ENCODE measurements around the gene IFI27.
A peak's percentile ranks its signal among the peaks of the same experiment; 100 is the strongest.

IFI27 gene

DNA sequence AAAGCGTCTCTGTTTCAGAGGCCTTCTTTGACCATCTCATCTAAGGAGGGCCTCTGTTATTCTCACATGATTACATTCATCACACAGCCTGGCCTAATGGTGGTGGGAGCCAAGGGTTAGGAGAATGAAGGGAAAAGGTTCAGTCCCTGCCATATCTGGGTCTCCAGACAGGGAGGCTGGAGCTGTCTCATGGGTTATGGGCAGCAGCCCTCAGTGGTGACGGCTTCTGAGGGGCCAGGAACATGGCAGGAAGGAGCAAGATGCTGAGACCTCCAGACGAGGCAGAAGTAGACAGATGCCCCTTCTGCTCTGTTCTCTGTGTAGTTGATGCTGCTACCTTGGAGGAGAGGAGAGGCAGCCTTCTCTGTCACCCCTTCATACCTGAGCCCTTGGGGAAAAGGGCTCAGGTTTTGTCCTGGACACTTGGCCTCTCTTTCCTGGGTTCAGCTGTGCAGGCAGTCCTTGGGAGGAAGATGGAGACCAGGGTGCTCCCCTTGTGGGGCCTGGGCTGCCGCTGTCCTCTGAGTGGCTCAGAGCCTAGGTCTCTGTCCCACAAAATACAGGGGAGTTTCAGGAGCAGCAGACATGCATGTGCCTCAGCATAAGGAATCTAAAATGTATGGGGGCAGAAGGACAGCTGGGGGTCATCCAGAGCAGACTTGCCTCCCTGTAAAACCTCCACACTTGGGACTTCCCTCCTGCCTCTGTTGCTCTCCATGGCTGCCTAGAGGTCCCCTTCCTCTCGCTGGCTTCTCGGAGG, 15.3 kb downstream of the IFI27 start:
- no peak for DNase-seq (ENCODE audit: low spot score)

DNA sequence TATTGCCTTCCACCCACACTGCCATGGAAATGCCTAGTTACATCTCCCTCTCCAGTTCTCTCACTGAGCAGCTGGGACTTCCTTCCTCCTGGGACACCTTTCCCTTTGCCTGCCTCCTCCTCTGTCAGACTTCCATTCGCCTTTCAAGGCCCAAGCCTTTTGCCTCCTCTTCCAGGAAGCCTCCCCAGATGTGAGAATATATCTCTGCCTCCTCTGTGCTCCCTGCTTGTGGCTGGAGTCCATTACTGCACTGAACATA, 15.8 kb downstream of the IFI27 start:
- DNase-seq (ENCODE audit: low spot score) = no peak

DNA sequence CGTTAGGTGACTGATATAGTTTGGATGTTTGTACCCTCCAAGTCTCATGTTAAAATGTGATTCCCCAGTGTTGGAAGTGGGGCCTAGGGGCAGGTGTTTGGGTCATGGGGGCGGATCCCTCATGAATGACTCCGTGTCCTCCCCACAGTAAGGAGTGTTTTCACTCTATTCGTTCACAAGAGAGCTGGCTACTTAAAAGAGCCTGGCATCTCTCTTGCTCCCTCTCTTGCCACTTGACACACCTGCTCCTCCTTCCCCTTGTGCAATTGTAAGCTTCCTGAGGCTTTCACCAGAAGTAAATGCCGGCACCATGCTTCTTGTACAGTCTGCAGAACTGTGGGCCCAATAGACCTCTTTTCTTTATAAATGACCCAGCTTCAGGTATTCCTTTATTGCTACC, 16.3 kb downstream of the IFI27 start:
- DNase-seq (ENCODE audit: low spot score) = no peak

DNA sequence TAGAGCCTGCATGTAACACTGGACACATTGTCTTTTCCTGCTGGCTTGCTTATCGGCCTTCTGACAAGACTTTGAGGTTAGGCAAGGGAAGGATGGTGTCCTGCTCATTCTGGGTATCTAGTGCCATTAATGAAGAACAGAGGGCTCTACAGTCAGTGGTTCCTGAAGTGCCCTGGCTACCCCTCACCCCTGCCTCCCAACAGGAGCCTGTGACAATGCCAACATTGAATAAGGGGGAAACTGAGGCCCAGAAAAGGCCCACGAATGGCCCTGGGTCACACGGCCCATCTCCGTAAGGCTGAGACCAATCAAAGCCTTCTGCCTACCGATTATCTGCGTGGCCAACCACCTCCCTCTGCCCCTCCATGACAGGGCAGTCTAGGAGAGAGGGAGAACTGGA, 16.8 kb downstream of the IFI27 start:
- no peak for DNase-seq (ENCODE audit: low spot score)

DNA sequence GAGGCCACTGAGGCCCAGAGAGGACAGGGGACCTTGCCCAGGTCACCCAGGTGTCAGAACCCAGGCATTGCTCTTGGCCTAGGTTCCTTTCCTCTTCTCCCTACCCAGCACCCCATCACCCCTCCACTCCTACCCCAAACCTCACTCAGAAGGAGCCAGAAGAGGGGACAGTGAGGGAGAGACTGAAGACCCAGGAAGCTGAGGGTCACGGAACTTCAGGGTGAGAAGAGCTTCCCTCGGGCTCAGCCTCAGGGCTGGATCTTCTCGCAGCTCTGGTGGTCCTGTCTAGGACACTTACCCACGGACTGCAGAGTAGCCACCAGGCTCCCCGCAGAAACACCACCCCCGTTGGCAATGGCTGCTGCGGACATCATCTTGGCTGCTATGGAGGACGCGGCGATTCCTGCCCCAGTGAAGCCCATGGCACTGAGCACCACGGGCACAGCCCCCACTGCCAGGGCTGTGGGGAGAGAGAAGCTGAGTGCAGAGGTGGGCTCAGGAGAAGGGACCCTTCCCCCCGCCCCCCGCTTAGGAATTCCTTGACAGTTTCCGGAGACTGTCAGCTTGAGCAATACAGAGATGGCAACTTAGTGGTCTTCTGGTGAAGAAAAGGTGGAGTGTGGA, 17.8 kb downstream of the IFI27 start:
- no peak for DNase-seq (ENCODE audit: low spot score)

DNA sequence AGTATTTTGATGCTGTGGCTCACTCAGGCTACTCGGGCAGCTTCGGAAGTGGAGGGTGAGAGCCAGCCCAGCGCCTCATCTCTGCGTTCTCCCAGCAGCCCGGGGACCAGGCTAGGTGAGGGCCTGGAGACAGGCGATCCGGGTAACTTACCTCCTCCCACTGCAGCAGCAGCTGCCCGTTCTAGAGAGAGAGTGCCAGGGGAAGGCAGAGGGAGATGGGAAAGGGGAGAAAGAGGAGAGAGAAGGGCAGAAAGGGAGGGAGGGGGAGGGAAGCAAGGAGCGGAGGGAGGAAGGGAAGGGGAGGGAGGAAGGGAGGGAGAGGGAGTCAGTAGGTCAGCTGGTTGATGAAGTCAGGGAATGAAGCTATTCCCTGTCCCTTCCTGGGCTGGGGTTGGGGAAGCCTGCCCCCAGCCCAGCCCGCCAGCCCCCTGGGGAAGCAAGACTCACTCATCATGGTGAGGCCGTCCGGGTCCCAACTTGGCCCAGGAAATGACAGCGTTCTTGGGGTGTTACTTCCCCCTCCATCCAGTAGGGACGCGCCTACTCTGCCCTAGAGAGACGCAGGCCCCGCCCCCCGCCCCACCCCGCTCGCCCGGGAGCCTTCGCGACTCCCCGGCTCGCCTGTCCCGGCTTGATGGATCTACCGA, 18.7 kb downstream of the IFI27 start, which contains the start of gene IFI27L2:
TSS of gene IFI27L2 (minus strand) at position 494 of the 647 bp plus-strand sequence. CDS start at position 454, 40 bp downstream.
- peak; percentile 88 for DNase-seq (ENCODE audit: low spot score)

DNA sequence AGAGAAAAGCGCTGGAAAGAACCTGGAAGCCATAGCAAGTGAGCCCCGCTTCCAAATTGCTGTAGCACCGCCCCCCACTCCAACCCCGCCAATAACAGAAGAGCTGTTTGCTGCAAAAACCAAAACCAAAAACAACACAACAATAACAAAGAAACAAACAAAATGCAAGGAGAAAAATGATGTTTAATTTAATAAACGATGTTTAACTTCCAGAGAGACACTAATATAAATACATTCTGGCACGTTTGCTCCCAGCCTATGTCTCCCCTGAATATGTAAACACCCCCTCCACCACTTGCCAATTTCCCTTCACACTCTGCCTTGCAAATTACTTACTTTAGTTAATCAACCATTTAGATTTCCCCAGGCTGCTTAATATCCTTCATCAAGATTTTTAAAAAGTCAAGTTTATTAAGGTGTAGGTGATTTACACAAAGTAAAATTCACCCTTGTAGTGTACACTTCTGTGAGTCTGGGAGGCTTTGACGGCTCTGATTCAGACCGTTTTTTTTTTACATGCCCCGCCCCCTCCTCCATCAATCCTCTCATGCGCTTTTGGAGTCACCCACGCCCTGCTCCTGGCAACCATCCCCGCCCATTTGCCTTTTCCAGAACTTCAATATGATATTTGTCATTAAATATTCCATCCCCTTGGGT, 19.4 kb downstream of the IFI27 start:
- DNase-seq (ENCODE audit: low spot score) = peak; percentile 82

DNA sequence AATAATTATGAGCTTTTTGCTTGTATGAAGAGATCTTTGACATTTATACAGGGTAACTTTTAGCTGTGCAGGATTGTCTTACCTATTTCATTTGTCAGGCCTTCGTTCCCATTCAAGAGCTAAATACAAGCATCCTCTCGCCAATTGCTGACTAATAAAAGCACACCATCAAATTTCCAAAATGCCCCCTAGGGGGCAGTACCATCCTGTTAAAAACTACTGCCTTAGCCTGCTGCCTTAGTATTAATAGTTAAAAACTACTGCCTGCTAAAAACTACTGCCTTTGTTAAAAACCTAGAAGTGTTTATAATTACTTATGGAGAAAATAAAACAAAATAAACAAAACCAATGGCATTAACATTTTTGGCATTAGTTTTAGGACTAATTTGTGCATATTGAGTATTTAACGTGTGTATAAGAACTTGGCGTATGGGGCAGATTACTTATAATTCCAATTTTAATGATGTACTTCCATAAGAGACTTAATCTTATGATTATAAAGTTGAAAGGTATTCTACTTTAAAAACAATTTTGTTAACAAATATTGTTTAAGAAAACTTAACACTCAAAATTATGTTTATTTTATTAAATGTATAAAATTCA, 21.9 kb downstream of the IFI27 start:
- DNase-seq (ENCODE audit: low spot score) = peak; percentile 84

DNA sequence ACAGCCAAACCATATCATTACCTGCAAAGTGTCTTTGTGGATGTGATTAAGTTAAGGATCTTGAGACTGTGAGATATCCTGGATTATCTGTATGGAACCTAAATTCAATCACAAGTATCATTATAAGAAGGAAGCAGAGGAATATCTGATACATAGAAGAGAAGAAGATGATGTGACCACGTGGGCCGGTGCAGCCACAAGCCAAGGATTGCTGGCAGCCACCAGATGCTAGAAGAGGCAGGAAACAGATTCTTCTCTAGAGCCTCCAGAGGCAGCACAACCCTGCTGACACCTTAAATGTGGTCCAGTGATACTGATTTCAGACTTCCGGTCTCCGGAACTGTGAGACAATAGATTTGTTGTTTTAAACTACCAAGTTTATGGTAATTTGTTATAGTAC, 24.9 kb downstream of the IFI27 start:
- no peak for DNase-seq (ENCODE audit: low spot score)

DNA sequence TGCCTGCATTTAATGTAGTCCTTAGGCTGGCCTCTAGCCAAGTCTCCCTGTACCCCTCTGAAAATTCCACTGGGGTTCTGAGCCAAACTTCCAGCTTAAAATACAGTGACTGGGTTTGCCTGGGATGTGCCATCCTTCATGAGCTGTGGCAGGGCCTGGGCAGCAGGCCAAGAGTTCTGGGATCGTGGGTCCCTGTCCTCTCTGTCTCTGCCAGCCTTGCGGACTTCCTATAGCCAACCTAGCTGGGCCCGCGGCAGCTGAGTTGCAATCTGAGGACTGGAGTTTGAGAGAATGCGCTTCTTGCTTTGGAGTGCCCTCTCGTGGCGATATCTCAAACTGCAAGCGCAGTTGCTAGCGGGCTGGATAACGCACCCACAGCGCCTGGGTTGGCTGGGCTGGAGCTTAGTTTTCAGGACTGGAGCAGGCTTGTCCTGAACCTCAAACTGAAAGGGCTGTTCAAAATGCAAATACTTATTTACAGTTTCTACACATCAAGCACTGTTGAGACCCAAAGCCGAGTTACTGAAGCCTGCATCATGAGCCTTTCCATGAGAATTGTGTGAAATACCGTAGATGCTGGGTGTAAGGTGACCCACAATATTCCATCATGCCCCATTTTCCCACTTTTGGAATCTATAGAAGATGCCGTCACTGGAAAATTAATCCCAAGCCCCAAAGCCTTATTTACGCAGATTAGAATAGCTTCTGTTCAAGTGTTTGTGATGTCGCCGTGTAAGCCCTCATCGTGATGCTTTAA, 26.2 kb downstream of the IFI27 start:
- peak; percentile 83 for DNase-seq (ENCODE audit: low spot score)

DNA sequence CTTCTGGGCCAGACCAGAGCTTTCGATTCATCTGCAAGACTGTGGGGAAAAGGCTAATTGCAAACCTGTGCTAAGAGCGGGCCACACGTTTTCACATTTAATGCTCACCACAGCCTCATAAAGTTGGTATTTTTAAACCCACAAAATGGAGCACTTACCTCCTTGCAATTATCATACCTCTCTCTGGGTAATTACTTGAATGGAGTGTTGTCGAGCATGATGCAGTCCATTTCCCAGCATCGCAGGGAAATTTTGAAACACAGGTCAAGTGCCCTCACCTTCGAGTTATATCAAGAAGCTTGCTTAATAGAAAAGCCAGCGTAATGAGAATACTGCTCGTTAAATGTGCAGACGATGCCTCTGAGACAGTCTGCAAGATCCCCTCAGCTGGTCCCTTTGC, 27.7 kb downstream of the IFI27 start:
- no peak for DNase-seq (ENCODE audit: low spot score)

DNA sequence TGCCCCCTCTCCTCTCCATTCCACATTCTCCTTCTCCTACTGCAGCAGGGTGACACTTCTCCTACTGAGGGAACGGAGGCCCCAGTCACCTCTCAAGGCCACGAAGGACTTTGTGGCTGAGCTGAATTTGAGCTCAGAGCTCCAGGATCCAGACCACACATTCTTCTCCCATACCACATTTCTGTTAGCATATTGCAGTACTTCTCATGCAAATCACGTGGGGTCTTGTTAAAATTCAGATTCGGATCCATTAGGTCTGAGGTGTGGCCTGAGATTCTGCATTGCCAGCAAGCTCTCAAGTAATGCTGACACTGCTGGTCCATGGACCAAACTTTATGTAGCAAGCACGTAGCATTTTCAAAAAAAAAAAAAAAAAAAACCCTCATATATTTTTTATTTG, 28.5 kb downstream of the IFI27 start:
- DNase-seq (ENCODE audit: low spot score) = no peak

DNA sequence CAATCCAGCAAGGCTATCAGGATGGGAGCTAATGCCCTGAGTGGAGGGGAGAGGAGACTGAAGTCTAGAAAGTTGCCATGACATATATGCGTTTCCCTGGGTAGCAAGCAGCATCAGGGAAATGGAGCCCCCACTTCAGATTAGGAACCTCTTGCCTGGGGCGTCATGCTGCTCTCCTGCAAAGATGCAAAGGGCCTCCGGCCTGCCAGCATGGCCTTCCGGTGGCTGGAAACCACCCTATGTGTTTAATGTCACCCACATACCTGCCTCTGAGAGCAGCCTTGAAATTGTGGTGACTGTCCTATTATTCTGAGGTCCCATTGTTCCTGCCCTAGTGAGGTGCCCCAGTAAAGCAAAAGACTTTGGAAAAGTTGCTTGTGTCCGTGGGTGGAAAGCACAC, 28.9 kb downstream of the IFI27 start:
- no peak for DNase-seq (ENCODE audit: low spot score)

DNA sequence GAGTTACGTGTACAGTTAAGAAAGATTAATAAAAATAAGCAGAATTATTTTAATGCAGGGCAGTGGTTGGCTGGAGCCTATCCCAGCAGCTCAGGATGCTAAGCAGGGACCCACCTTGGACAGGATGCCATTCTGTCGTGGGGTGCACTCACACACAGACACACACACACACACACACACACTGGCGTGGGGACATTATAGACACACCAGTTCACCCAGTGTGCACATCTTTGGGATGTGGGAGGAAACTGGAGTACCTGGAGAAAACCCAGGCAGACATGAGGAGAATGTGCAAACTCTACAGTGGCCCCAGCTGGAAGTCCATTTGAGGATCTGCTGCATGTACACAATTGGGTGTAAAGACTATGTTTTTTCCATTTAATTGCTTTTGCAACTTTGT, 31.7 kb downstream of the IFI27 start:
- no peak for DNase-seq (ENCODE audit: low spot score)

DNA sequence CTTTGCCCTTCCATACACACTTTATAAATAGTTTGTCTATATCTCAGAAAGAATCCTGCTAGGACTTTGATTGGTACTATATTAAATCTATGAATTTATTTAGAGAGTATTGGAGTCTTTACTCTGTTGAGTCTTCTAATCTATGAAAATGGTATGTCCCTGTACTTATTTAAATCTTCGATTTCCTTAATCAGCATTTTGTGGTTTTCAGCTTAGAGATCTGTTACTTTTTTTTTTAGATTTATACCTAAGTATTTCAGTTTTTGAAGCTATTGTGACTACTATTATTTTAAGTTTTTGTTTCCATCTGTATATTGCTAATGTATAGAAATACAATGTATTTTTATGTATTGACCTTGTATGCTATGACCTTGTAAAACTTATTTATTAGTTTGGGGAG, 32.3 kb downstream of the IFI27 start:
- no peak for DNase-seq (ENCODE audit: low spot score)

DNA sequence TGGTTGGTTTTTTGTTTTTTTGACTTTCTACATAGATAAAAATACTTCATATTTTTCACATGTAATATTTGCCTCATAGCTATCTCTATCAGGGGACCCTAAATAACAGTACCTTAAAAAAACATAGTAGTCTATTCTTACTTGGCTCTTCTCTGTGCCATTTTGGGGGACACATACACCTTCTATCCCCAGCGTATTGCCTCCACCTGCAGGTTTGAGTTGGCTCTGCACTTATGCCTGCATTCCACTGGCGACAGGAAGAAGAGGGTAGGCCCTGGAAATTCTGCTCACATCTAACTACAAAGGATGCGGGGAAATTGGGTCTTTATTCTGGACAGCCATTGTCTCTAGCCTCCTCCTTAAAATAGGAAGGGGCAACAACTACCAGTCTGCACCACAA, 32.7 kb downstream of the IFI27 start:
- peak; percentile 47 for DNase-seq (ENCODE audit: low spot score)

DNA sequence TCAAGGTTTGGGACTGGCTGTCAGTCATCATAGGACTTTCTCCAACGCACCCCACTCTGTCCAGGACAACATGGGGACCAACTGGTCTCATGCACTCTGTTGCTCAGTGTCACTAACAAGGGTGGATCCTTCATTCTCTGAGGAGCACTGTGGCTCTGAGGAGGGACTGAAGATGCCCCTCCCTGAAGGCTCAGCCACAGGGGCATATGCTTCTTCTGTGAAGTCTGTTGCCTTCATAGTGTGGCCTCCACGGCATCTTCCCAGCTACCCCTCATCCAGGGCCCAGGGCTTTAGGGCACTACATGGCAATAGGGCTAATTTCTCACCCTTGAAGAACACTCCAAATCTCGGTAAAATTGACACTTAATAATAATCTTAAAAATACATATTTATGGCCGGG, 33.2 kb downstream of the IFI27 start:
- DNase-seq (ENCODE audit: low spot score) = no peak

DNA sequence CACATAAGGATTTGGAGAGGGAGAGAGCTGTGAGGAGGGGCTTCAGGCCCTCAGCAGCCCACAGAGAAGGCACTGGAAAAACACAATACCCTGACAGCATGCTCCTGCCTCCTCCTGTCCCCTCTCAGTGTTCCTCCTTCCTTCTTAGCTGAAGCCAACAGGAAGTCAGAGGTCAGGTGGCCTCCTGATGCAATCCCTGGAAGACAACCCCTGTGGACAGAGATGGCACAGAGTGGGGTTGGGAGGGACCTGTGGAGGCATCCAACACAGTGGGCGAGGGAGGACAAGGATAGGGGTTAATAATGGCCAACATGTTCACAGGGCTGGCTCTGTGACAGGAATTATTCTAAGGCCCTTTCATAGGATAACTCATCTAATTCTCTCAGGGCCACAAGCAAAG, 34.2 kb downstream of the IFI27 start:
- DNase-seq (ENCODE audit: low spot score) = no peak

DNA sequence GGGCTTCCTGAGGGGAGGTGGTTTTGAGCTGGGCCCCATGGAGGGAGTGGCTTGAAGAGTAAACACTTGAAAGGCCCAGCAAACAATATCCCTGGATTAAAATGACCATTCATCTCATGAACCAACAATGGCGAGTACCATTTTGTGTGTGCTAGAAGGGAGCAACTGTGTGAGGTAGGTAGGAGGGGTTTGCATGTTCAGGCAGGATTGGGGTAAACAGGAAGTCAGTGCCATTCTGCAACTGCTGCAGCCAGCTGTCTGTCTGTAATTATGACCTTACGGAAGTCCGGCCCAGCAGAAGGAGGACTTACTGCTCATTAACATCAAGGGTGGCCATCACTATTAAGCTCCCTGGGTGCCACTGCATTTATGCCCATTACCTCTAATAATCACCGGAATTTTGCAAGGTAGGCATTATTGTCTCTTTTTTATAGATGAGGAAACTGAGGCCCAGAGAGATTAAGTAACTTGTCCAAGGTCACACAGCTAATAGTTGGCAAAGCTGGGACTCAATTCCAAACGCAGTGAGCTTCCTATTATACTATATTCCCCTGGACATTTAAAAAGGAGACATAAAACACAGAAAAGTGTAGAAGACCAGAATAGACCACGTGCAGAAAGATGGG, 35.5 kb downstream of the IFI27 start:
- no peak for DNase-seq (ENCODE audit: low spot score)

DNA sequence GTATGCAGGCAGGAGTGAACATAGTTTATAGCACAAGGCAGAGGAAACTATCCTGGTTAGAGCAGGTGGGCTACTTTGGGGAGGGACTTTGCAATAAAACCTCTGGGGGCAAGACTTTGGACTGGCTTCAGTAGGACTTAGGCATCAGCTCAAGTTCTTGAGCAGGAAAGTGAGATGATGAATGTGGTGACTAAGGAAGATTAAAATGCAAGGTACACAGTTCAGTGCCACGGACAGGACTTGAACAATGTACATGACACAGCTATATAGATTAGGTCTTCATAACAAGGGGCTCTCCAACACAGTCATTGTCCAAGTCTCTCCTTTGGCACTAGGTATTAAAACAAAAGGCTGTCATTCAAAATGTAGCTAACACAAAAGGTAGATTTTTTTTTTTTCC, 42.1 kb downstream of the IFI27 start:
- DNase-seq (ENCODE audit: low spot score) = no peak

DNA sequence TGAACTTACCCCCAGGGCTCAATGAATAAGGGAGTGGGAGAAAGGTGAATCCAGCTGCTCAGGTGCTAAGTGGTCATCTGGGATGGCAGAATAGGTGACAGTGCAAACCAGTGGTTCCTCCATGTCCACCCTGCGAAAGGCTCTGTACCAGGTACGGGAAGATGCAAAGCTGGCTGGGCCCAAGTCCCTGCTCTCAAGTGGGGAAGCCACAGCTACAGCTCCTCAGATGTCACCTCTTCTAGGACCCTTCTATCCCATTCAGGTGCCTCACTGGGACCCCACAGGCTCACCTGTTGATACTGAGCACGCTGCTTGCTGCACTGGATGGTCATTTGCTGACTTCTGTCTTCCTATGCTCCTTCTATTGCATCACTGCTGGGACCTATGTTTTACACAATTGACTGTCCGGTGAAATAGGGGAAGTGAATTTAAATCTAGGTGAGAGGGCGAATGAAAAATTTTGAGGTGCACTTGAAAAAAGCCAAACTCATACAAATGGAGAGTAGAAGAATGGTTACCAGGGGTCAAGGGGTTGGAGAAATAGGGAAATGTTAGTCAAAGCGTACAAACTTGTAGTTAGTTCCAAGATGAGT, 43.3 kb downstream of the IFI27 start:
- no peak for DNase-seq (ENCODE audit: low spot score)
